GF-D8 (cell line): ENCODE results near the gene NUAK1.

Experiments
- DNase-seq: peaks from one replicate; lab custom pipeline; 2025; lab: John Stamatoyannopoulos, UW

The NUAK1 gene

GRCh38 chr12:106082216-106083175, 56.3 kb downstream of the NUAK1 start:
- no peak for DNase-seq

- no peak for DNase-seq
Observed at GRCh38 chr12:106081606-106082005, 57.1 kb downstream of the NUAK1 start.

- no peak for DNase-seq
Observed at GRCh38 chr12:106080791-106081170, 58.0 kb downstream of the NUAK1 start.

- DNase-seq = no peak
Observed at GRCh38 chr12:106080041-106080790, 58.5 kb downstream of the NUAK1 start.

- no peak for DNase-seq
Observed at GRCh38 chr12:106079148-106079738, 59.5 kb downstream of the NUAK1 start.

- DNase-seq = no peak
Observed at GRCh38 chr12:106078358-106079010, 60.3 kb downstream of the NUAK1 start.

- DNase-seq = no peak
Observed at GRCh38 chr12:106074706-106075392, 63.9 kb downstream of the NUAK1 start.

GRCh38 chr12:106074361-106074705, 64.4 kb downstream of the NUAK1 start:
- DNase-seq = no peak

GRCh38 chr12:106073179-106073578, 65.6 kb downstream of the NUAK1 start:
- DNase-seq = no peak

GRCh38 chr12:106072751-106073150, 66.0 kb downstream of the NUAK1 start:
- no peak for DNase-seq

GRCh38 chr12:106071686-106072085, 67.1 kb downstream of the NUAK1 start:
- no peak for DNase-seq

GRCh38 chr12:106070611-106071010, 68.1 kb downstream of the NUAK1 start:
- DNase-seq = no peak

- DNase-seq = no peak
Observed at GRCh38 chr12:106070147-106070546, 68.6 kb downstream of the NUAK1 start.

GRCh38 chr12:106068296-106068695, 70.5 kb downstream of the NUAK1 start:
- no peak for DNase-seq

GRCh38 chr12:106067606-106068205, 71.0 kb downstream of the NUAK1 start:
- DNase-seq = no peak

- DNase-seq = no peak
Observed at GRCh38 chr12:106066726-106067325, 71.9 kb downstream of the NUAK1 start.

GRCh38 chr12:106066051-106066705, 72.6 kb downstream of the NUAK1 start:
- no peak for DNase-seq

- DNase-seq = no peak
Observed at GRCh38 chr12:106065506-106065905, 73.2 kb downstream of the NUAK1 start.

GRCh38 chr12:106064721-106065021, 74.1 kb downstream of the NUAK1 start:
- no peak for DNase-seq
